Gastrocnemius medialis (tissue), 4 donors: Measurements from ENCODE around the gene ARV1.

Source experiments
- POLR2A ChIP-seq, 2 donors: fragments of 450-650 bp; IDR thresholded peaks; one replicate each; pipeline ENCODE4 v1.6.1; 2017; ENCODE audit warnings: antibody characterized with exemption in 2 of 2, mild to moderate bottlenecking in 2 of 2, moderate library complexity in 2 of 2
- TF ChIP-seq, protein P1 (sequence below), 5 experiments: fragments of 450-650 bp in 3 of 5; fragments of 200-600 bp in 2 of 5; sonication (generic) in 2 of 5; IDR thresholded peaks in 4 of 5; conservative IDR thresholded peaks in 1 of 5; 1 replicate in 4 of 5; 2 replicates in 1 of 5; pipeline ENCODE4 v1.5.1; 2016 to 2019; ENCODE audit warnings: antibody characterized with exemption in 5 of 5, mild to moderate bottlenecking in 3 of 5, moderate library complexity in 3 of 5

DNA sequence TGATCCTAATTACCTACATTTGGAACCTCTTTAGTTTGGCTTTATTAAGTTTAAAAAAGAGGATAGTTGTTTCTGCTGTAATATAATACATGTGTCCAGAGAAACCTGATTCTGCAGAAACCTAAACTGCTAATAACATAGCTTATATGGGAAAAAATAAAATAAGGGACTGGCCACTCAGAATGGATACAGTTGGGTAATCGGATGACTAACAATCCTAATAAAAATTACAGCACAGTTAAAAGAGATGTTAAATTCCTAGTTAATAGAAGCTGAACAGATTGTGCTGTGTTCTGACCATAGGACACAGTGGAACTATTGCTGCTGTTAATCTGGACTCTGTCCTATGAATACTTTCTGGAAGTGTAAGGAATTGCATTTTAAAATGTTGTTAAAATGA, 16.0 kb downstream of the ARV1 start:
- TF ChIP-seq, protein P1, sequence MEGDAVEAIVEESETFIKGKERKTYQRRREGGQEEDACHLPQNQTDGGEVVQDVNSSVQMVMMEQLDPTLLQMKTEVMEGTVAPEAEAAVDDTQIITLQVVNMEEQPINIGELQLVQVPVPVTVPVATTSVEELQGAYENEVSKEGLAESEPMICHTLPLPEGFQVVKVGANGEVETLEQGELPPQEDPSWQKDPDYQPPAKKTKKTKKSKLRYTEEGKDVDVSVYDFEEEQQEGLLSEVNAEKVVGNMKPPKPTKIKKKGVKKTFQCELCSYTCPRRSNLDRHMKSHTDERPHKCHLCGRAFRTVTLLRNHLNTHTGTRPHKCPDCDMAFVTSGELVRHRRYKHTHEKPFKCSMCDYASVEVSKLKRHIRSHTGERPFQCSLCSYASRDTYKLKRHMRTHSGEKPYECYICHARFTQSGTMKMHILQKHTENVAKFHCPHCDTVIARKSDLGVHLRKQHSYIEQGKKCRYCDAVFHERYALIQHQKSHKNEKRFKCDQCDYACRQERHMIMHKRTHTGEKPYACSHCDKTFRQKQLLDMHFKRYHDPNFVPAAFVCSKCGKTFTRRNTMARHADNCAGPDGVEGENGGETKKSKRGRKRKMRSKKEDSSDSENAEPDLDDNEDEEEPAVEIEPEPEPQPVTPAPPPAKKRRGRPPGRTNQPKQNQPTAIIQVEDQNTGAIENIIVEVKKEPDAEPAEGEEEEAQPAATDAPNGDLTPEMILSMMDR (IDR thresholded peaks at IDR 0.05 in 4 of 5, conservative IDR thresholded peaks at IDR 0.05 in 1 of 5), result no peak
- TF ChIP-seq POLR2A (IDR thresholded peaks at IDR 0.05), result no peak
